Vagina (tissue), 2 donors: ENCODE data around the gene CENPB. TPM values are rescaled to one million over a fixed set of nuclear protein-coding genes. Genes with fewer than 3 reads are reported as not detected.
"Not testable (repeated sequence)": the region's sequence is repeated elsewhere in the genome, so short reads cannot be mapped to it uniquely, and the experiment has no call there.

ENCODE experiments used
- DNase-seq, 2 donors: peaks; one replicate each; pipeline ENCODE4 v3.0.0-alpha.2; 2017; ENCODE audit errors: extremely low spot score in 2 of 2
- H3K27ac ChIP-seq: fragments of 200-600 bp; sonication (generic); one replicate; pipeline ENCODE4 v1.5.1; 2019
- H3K27me3 ChIP-seq: fragments of 200-600 bp; sonication (generic); one replicate; pipeline ENCODE4 v1.5.1; 2019
- H3K36me3 ChIP-seq, 2 donors: fragments of 200-600 bp; sonication (generic); one replicate each; pipeline ENCODE4 v1.5.1; 2017 to 2019
- H3K4me1 ChIP-seq: fragments of 200-600 bp; sonication (generic); one replicate; pipeline ENCODE4 v1.5.1; 2019
- H3K4me3 ChIP-seq, 2 donors: fragments of 200-600 bp; sonication (generic); 1 replicate in 1 of 2; 2 replicates in 1 of 2; pipeline ENCODE4 v1.5.1; 2016 to 2019
- H3K9me3 ChIP-seq: fragments of 200-600 bp; sonication (generic); one replicate; pipeline ENCODE4 v1.5.1; 2019
- CTCF ChIP-seq, 3 experiments: fragments of 450-650 bp in 2 of 3; fragments of 200-600 bp in 1 of 3; sonication (generic) in 1 of 3; IDR thresholded peaks; one replicate each; pipeline ENCODE4 v1.5.1; 2017 to 2019; ENCODE audit warnings: antibody characterized with exemption in 3 of 3, mild to moderate bottlenecking in 2 of 3, moderate library complexity in 2 of 3
- POLR2A ChIP-seq, 2 donors: fragments of 450-650 bp; IDR thresholded peaks; one replicate each; pipeline ENCODE4 v1.6.1; 2017; ENCODE audit warnings: antibody characterized with exemption in 2 of 2, mild to moderate bottlenecking in 2 of 2, moderate library complexity in 2 of 2
- POLR2AphosphoS5 ChIP-seq, 2 donors: sonication (generic); formaldehyde crosslinking; IDR thresholded peaks; one replicate each; pipeline ENCODE4 v1.9.0; 2017; ENCODE audit warnings: antibody characterized with exemption in 2 of 2, mild to moderate bottlenecking in 2 of 2, low read depth in 1 of 2; ENCODE audit not compliant: insufficient read depth in 1 of 2
- intact Hi-C: fragments of 100-400 bp; cut with DNase I; formaldehyde crosslinking; loops from one replicate; pipeline ENCODE4 v1.15.1; 2023
- total RNA-seq: library from RNA; depleted of rRNA; stranded (reverse); fragments of >200 nt; gene quantifications from one replicate; pipeline ENCODE4 v1.2.3, GENCODE V29; 2016

CENPB gene
- total RNA-seq, 1 donor from 2014 or later, result 62.9 TPM

- Histone ChIP-seq H3K27me3 (no peaks in the 10 kb centered on the region), H3K9me3 (no peaks in the 10 kb centered on the region), H3K4me3 (peak overlapping the region; percentile 61 to 70), H3K4me1 (peaks cover 47% of the 10 kb centered on the region), H3K36me3 (peaks cover 0 to 16% of the 10 kb centered on the region in 2 donors), H3K27ac (peak overlapping the region; percentile 95)
- intact Hi-C loops, result no loop called here
- no peak for TF ChIP-seq POLR2AphosphoS5 (IDR thresholded peaks at IDR 0.05; ENCODE audit: insufficient read depth in 1 of 2, low read depth in 1 of 2)
- TF ChIP-seq CTCF (IDR thresholded peaks at IDR 0.05), result no peak
- no peak for TF ChIP-seq POLR2A (IDR thresholded peaks at IDR 0.05)
- DNase-seq, result peak in 1 of 2 donors; percentile 88
Measured at GRCh38 chr20:3796477-3797225, 10.1 kb upstream of the CENPB start.

GRCh38 chr20:3795511-3796468 is 9.2 kb upstream of the CENPB start, which contains the start of gene CDC25B:
CDC25B (plus strand) TSS chr20:3796310; CDS start chr20:3796532, 222 bp downstream.
- Histone ChIP-seq H3K9me3 (no peaks in the 10 kb centered on the region), H3K36me3 (peaks cover 0 to 7% of the 10 kb centered on the region in 2 donors), H3K27me3 (no peaks in the 10 kb centered on the region), H3K27ac (peak within 1 kb of the TSS; percentile 95), H3K4me1 (peaks cover 47% of the 10 kb centered on the region), H3K4me3 (peak within 1 kb of the TSS; percentile 61 to 70)
- intact Hi-C loops, result no loop called here
- DNase-seq, result peak in 1 of 2 donors; percentile 93
- TF ChIP-seq POLR2A (IDR thresholded peaks at IDR 0.05) (peak in 1 of 2 donors; percentile 68), POLR2AphosphoS5 (IDR thresholded peaks at IDR 0.05; ENCODE audit: insufficient read depth in 1 of 2, low read depth in 1 of 2) (peak; percentile 67 to 97), CTCF (IDR thresholded peaks at IDR 0.05) (peak in 2 of 3 experiments; percentile 58 to 89)

- TF ChIP-seq CTCF (IDR thresholded peaks at IDR 0.05), result no peak
- TF ChIP-seq POLR2A (IDR thresholded peaks at IDR 0.05), result no peak
- no peak for TF ChIP-seq POLR2AphosphoS5 (IDR thresholded peaks at IDR 0.05; ENCODE audit: insufficient read depth in 1 of 2, low read depth in 1 of 2)
- H3K36me3 ChIP-seq, result no peaks in the 10 kb centered on the region
- DNase-seq, result peak in 1 of 2 donors; percentile 87
- peak overlapping the region; percentile 95 for H3K27ac ChIP-seq
- intact Hi-C loops, result no loop called here
- H3K4me3 ChIP-seq, result peak overlapping the region; percentile 61 to 70
- H3K4me1 ChIP-seq, result peaks cover 47% of the 10 kb centered on the region
- no peaks in the 10 kb centered on the region for H3K27me3 ChIP-seq
- H3K9me3 ChIP-seq, result no peaks in the 10 kb centered on the region
Measured at GRCh38 chr20:3794701-3795420, 8.3 kb upstream of the CENPB start.

GRCh38 chr20:3794168-3794567 is 7.6 kb upstream of the CENPB start:
- intact Hi-C loops, H3K27me3 ChIP-seq, H3K27ac ChIP-seq, H3K4me3 ChIP-seq, DNase-seq, H3K36me3 ChIP-seq, H3K9me3 ChIP-seq: not testable (repeated sequence)
- H3K4me1 ChIP-seq, result peaks cover 41% of the 10 kb centered on the region

GRCh38 chr20:3789201-3789600 is 2.7 kb upstream of the CENPB start:
- not testable (repeated sequence) for H3K27ac ChIP-seq

More at GRCh38 chr20:3789201-3789600, 2.7 kb upstream of the CENPB start:
- H3K9me3 ChIP-seq, H3K27me3 ChIP-seq, DNase-seq, intact Hi-C loops, H3K4me3 ChIP-seq, H3K36me3 ChIP-seq: not testable (repeated sequence)
- H3K4me1 ChIP-seq, result peaks cover 32% of the 10 kb centered on the region
